HG03097 (cell line): ENCODE measurements around the gene BRAP.
A peak's percentile ranks its signal among the peaks of the same experiment; 100 is the strongest.
"Not testable (repeated sequence)": the region's sequence is repeated elsewhere in the genome, so short reads cannot be mapped to it uniquely, and the experiment has no call there.

Source experiments
- ATAC-seq: cut with Tn5 transposase; IDR thresholded peaks from one replicate; pipeline ENCODE4 v1.9.1; 2021; ENCODE audit not compliant: unreplicated experiment, low FRiP score

BRAP gene

DNA sequence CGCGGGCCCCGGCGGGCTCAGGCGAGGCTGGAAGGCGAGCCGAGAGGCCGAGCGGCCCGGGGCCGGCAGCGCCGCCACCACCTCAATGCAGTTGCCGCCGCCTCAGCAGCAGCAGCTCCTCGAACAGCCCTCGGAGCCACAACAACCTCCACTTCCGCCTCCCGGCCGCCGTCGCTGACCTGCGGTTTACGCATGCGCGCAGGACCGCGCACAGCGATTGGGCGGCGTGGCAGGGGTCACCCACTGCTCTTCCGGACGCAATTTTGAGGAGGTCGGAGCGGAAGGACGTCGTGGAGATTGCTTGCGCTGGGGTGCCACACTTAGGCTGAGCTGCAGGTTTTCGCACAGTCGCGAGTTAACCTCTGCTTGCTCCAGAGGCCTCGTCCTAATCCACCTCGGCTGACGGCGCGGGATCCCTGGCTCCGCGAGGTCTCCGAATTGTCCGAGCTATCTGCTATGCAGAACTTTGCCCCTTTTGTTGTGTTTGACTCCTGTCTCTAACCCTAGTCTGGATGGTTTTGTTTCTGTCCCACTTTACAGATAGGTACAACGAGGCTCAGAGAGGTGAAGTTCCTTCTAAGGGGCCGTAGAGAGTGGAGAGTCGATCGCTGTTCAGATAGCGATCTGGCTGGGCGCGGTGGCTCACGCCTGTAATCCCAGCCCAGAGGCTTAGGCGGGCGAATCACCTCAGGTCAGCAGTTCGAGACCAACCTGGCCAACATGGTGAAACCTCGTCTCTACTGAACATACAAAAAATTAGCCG lies at the start of gene BRAP, which contains the start of gene ACAD10:
Gene BRAP, minus strand, starts transcription at position 146 of the 763 bp plus-strand sequence. CDS start 164 bp downstream, outside the sequence.
Gene ACAD10, plus strand, starts transcription at position 243 of the 763 bp plus-strand sequence. CDS start 6,657 bp downstream, outside the sequence.
- ATAC-seq, result peak; percentile 79

GRCh38 chr12:111733340-111733915 lies 47.7 kb upstream of the BRAP start:
- ATAC-seq, result no peak

- ATAC-seq, result no peak
Observed at GRCh38 chr12:111732786-111733185, 47.0 kb upstream of the BRAP start.

DNA sequence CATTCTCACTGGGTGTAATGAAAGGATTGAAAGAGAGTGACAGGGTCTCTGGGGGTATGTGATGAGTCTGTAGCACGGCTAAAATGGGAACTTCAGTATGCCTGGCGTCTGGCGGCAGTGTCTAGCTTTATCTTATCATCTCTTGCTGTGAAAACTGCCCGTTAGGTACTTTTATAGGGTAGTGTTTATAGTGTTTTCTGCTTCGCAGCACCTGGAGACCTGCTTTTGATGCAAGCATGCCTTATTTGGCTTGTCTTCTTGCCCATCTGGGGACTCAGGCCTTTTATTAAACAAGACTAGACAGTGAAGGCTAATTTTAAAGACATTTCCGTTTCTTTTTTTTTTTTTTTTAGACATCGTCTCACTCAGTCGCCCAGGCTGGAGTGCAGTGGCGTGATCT lies 44.7 kb upstream of the BRAP start:
- ATAC-seq, result no peak

DNA sequence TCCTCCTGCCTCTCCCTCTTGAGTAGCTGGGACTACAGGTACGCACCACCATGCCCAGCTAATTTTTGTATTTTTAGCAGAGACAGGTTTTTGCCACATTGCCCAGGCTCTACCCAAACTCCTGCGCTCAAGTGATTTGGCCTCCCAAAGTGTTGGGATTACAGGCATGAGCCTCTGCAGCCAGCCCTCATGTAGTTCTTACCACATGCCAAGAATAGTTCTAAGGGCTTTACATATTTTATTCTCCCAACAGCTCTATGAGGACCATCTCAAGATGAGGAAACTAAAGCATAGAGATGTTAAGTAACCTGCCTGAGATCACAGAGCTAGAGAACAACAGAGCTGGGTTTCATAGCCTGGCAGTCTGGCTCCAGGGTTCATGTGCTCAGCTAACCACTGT lies 43.0 kb upstream of the BRAP start:
- ATAC-seq, result no peak

DNA sequence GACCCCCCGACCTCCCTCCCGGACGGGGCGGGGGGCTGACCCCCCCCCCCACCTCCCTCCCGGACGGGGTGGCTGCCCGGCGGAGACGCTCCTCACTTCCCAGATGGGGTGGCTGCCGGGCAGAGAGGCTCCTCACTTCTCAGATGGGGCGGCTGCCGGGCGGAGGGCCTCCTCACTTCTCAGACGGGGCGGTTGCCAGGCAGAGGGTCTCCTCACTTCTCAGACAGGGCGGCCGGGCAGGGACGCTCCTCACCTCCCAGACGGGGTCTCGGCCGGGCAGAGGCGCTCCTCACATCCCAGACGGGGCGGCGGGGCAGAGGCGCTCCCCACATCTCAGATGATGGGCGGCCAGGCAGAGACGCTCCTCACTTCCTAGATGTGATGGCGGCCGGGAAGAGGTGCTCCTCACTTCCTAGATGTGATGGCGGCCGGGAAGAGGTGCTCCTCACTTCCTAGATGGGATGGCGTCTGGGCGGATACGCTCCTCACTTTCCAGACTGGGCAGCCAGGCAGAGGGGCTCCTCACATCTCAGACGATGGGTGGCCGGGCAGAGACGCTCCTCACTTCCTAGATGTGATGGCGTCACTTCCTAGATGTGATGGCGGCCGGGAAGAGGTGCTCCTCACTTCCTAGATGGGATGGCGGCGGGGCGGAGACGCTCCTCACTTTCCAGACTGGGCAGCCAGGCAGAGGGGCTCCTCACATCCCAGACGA lies 38.0 kb upstream of the BRAP start:
- ATAC-seq, result not testable (repeated sequence)

DNA sequence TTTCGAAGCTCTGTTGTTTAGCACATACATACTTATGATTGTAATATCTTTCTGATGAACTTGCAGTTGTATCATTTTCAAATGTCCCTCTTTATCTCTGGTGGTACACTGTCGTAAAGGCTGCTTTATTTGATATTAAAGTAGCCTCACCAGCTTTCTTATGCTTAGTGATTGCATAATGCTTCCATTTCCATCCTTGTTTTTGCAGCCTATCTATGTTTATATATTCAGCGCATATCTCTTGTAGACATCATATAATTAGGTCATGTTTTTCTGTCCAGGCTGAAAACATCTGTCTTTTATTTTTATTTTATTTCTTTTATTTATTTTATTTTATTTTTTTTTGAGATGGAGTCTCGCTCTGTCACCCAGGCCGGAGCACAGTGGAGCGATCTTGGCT lies 34.7 kb upstream of the BRAP start:
- ATAC-seq, result no peak

DNA sequence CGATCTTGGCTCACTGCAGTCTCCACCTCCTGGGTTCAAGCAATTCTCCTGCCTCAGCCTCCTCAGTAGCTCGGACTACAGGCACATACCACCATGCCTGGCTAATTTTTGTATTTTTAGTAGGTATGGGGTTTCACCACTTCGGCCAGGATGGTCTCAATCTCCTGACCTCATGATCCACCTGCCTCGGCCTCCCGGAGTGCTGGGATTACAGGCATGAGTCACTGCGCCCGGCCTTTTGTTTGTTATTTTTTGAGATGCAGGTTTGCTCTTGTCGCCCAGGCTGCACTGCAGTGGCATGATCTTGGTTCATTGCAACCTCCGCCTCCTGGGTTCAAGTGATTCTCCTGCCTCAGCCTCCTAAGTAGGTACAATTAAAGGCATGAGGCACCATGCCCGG lies 33.6 kb upstream of the BRAP start:
- not testable (repeated sequence) for ATAC-seq

DNA sequence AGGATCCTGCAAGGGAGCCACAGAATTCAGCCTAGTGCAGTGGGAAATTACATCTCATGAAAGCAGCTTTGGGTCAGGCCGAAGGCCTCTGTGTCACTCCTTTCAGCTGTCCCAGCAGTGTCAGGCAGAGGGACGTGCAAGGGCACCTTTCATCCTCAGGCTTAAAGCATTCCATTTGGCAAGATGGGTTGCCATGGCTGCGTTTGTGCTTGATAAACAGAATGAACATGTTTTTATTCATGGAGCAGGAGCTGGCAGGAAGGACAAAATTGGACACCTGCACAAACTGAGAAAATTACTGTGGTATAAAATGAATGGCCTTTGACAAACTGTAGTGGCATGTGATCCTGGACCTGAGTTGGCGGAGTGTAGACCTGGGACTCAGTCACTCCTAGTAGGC lies 29.5 kb upstream of the BRAP start:
- no peak for ATAC-seq

- no peak for ATAC-seq
Observed at GRCh38 chr12:111706145-111706544, 20.4 kb upstream of the BRAP start.

DNA sequence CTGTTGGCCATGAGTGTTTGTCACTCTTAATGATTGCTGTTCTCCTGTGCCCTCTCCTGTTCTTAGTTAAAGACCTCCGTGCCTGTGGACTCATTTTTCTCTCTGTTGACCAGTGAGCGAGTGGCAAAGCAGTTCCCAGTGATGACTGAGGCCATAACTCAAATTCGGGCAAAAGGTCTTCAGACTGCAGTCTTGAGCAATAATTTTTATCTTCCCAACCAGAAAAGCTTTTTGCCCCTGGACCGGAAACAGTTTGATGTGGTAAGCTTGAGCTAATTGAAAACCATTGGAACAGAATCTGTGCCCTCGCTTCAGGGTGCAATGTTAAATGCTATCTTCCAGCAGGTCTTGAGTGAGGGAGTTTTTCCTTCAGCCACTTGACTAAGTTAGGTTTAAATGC lies 19.9 kb upstream of the BRAP start:
- ATAC-seq, result no peak

DNA sequence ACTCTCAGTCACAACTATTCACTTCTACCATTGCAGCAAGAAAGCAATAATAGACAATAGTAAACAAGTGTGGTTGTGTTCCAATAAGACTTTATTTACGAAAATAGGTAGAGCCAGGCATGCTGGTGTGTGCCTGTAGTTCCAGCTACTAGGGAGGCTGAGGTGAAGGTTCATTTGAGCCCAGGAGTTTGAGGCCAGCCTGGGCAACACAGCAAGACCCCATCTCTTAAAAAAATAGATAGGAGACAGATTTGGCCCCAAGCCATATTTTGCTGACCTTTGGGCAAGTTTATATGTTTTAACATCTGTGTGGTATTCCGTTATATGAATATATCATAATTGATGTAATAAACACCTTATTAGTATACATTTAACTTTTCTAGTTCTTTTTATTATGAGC lies 14.2 kb upstream of the BRAP start:
- ATAC-seq, result no peak

- no peak for ATAC-seq
Observed at GRCh38 chr12:111693818-111694217, 8.1 kb upstream of the BRAP start.

- no peak for ATAC-seq
Observed at GRCh38 chr12:111692575-111693210, 6.9 kb upstream of the BRAP start.

GRCh38 chr12:111691262-111691661 lies 5.5 kb upstream of the BRAP start:
- ATAC-seq, result no peak

- no peak for ATAC-seq
Observed at GRCh38 chr12:111687952-111688351, 2.2 kb upstream of the BRAP start.

DNA sequence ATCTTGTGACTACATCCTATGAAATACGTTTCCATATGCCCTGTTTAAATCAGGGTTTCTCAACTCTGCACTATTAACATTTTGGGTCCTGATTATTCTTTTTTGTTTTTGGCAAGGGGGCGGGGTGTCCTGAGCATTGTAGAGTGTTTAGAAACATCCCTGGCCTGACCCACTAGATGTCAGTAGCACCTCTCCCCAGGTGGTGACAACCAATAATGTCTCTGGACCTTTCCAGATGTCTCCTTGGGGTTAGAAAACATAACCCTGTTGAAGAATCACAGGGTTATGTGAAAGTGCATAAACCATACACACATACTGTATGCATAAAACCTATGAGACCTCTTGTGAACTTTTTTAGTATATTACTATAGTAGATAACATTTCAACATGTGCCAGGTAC lies 1.5 kb upstream of the BRAP start:
- no peak for ATAC-seq

DNA sequence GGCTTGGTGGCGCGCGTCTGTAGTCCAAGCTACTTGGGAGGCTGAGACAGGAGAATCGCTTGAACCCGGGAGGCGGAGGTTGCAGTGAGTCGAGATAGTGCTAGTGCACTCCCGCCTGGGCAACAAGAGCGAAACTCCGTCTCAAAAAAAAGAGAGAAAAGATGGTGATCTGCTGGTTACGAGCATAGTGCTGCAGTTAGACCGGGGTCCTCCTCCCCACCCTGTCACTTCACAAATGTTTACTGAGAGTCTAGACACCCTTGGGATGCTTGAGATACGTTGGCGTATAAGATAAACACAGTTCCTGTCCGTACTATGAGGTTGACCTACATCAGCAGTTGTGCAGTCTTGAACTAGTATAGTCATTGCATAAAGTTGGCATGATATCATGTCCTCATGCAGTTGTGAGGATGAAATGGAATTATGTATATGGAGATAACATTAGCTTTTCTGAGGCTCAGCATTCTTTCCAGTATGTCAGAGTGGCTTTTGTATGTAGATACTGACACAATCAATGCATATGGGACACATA lies 884 bp upstream of the BRAP start:
- no peak for ATAC-seq

DNA sequence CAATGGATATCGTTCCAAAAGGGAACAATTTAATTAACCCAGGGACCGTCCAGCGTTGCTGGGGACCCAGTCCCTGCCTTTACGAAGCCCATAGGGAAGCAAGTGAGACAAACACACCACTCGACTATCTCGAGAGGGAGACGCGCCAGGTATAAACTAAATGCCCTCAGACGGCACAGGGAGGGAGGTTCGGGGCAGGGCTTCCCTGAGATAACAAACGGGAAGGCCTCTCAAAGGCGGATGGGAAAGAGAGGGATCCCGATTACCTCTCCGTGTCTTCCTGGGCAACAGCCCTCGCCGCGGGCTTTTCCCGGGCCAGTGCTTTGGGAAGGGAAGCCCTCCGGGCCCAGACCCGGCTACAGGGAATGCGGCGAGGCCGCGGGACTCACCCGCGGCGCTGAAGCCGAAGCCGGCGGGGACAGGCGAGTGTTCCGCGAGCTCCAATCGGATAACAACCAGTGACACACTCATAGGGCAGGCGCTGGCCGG lies 390 bp downstream of the BRAP start:
- peak; percentile 19 for ATAC-seq

- ATAC-seq, result not testable (repeated sequence)
Observed at GRCh38 chr12:111684485-111685198, 1.1 kb downstream of the BRAP start.
